Ishikawa (cell line): ENCODE measurements around the gene RAB31.

Source experiments
- CEBPB ChIP-seq: IDR thresholded peaks from 2 replicates; pipeline ENCODE4 v1.6.1; 2012
- CREB1 ChIP-seq: IDR thresholded peaks from 2 replicates; pipeline ENCODE4 v1.6.1; 2012; ENCODE audit warnings: low read depth
- EGR1 ChIP-seq: IDR thresholded peaks from 2 replicates; pipeline ENCODE4 v1.6.1; 2012
- EP300 ChIP-seq: IDR thresholded peaks from 2 replicates; pipeline ENCODE4 v1.6.1; 2012; ENCODE audit warnings: borderline replicate concordance
- FOXM1 ChIP-seq: IDR thresholded peaks from 2 replicates; pipeline ENCODE4 v1.6.1; 2012; ENCODE audit warnings: low read depth, borderline replicate concordance
- MAX ChIP-seq: IDR thresholded peaks from 2 replicates; pipeline ENCODE4 v1.6.1; 2012
- NFIC ChIP-seq: IDR thresholded peaks from 2 replicates; pipeline ENCODE4 v1.6.1; 2012
- RAD21 ChIP-seq: IDR thresholded peaks from 2 replicates; pipeline ENCODE4 v1.6.1; 2012; ENCODE audit warnings: low read depth
- REST ChIP-seq: IDR thresholded peaks from 2 replicates; pipeline ENCODE4 v1.6.1; 2012; ENCODE audit warnings: low read depth, mild to moderate bottlenecking
- TAF1 ChIP-seq: IDR thresholded peaks from 2 replicates; pipeline ENCODE4 v1.6.1; 2012; ENCODE audit warnings: low read depth, mild to moderate bottlenecking
- TCF12 ChIP-seq: IDR thresholded peaks from 2 replicates; pipeline ENCODE4 v1.6.1; 2012; ENCODE audit warnings: low read depth
- TEAD4 ChIP-seq: IDR thresholded peaks from 2 replicates; pipeline ENCODE4 v1.6.1; 2012
- YY1 ChIP-seq: IDR thresholded peaks from 2 replicates; pipeline ENCODE4 v1.6.1; 2012; ENCODE audit warnings: low read depth
- ZBTB7A ChIP-seq: IDR thresholded peaks from 2 replicates; pipeline ENCODE4 v1.6.1; 2012; ENCODE audit warnings: low read depth
- TF ChIP-seq, protein P1 (sequence below): IDR thresholded peaks from 2 replicates; pipeline ENCODE4 v1.6.1; 2012

Gene RAB31

DNA sequence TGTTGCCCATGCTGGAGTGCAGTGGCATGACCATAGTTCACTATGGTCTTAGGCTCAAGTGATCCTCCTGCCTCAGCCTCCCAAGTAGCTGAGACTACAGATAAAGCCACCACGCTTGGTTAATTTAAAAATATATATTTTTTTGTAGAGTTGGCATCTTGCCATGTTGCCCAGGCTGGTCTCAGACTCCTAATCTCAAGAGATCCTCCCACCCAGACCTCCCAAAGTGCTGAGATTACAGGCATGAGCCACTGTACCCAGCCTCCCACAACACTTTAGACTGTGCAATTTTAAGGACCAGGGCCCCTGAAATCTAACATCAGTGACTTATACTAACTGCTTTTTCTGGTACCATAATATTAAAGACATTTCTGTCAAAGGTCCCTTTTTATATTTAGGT is 182.9 kb downstream of the RAB31 start:
- TF ChIP-seq NFIC = no peak
- no peak for TF ChIP-seq RAD21
- TF ChIP-seq EGR1 = no peak
- no peak for TF ChIP-seq CREB1
- no peak for TF ChIP-seq MAX
- no peak for TF ChIP-seq CEBPB
- TF ChIP-seq ZBTB7A = no peak
- TF ChIP-seq YY1 = no peak
- no peak for TF ChIP-seq EP300
- TF ChIP-seq REST = no peak
- TF ChIP-seq TCF12 = no peak
- TF ChIP-seq FOXM1 = no peak
- no peak for TF ChIP-seq TEAD4

- no peak for TF ChIP-seq REST
- no peak for TF ChIP-seq FOXM1
- TF ChIP-seq TEAD4 = no peak
- no peak for TF ChIP-seq ZBTB7A
- TF ChIP-seq CREB1 = no peak
- TF ChIP-seq EGR1 = no peak
- no peak for TF ChIP-seq TCF12
- TF ChIP-seq RAD21 = no peak
- TF ChIP-seq, protein P1, sequence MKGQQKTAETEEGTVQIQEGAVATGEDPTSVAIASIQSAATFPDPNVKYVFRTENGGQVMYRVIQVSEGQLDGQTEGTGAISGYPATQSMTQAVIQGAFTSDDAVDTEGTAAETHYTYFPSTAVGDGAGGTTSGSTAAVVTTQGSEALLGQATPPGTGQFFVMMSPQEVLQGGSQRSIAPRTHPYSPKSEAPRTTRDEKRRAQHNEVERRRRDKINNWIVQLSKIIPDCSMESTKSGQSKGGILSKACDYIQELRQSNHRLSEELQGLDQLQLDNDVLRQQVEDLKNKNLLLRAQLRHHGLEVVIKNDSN = no peak
- no peak for TF ChIP-seq NFIC
- no peak for TF ChIP-seq MAX
- no peak for TF ChIP-seq CEBPB
- no peak for TF ChIP-seq EP300
Measured at GRCh38 chr18:9894454-9895068, 186.5 kb downstream of the RAB31 start.

DNA sequence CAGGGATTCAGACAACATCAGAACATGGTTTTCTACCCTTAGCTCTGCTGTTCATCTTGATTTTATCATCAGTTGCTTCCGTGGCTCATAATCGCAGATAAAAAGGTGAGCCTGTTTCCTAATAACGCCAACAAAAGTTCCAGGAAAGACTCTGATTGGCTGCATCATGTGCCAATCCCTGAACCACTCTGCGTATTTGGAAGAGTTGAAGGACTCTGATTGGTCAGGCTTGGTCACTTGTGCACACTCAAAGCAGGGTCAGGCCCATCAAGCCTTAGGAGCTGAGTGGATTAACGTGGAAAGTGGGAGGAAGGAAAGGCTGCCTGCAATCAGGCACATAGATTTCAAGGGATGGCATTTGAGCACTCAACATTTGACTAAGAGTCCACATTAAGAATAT is 189.0 kb downstream of the RAB31 start:
- TF ChIP-seq, protein P1 = no peak
- no peak for TF ChIP-seq EGR1
- TF ChIP-seq TCF12 = no peak
- TF ChIP-seq TEAD4 = no peak
- no peak for TF ChIP-seq NFIC
- TF ChIP-seq EP300 = no peak
- TF ChIP-seq YY1 = no peak
- TF ChIP-seq FOXM1 = no peak
- TF ChIP-seq TAF1 = no peak
- TF ChIP-seq REST = no peak
- TF ChIP-seq ZBTB7A = no peak
- no peak for TF ChIP-seq CEBPB
- no peak for TF ChIP-seq CREB1
- TF ChIP-seq RAD21 = no peak
- no peak for TF ChIP-seq MAX
